Stimulated activated CD8-positive, alpha-beta memory T cell treated with anti-CD3 and anti-CD28 coated beads, Interleukin-7, amount 100 ng/mL, for 24 hours (primary cell): ENCODE results near the gene LYRM4.

ENCODE experiments used
- DNase-seq: peaks from one replicate; pipeline ENCODE4 v3.0.0-alpha.2; 2020; ENCODE audit warnings: low read depth

LYRM4 gene

GRCh38 chr6:5243069-5243468 lies 17.7 kb downstream of the LYRM4 start:
- DNase-seq = no peak

GRCh38 chr6:5241252-5241651 lies 19.5 kb downstream of the LYRM4 start:
- DNase-seq = no peak

- no peak for DNase-seq
Observed at GRCh38 chr6:5238336-5238735, 22.4 kb downstream of the LYRM4 start.

- no peak for DNase-seq
Observed at GRCh38 chr6:5237805-5238204, 22.9 kb downstream of the LYRM4 start.

GRCh38 chr6:5235830-5236229 lies 24.9 kb downstream of the LYRM4 start:
- no peak for DNase-seq

GRCh38 chr6:5234874-5235273 lies 25.9 kb downstream of the LYRM4 start:
- no peak for DNase-seq

- no peak for DNase-seq
Observed at GRCh38 chr6:5231289-5231688, 29.5 kb downstream of the LYRM4 start.

GRCh38 chr6:5230081-5230480 lies 30.7 kb downstream of the LYRM4 start:
- DNase-seq = no peak

GRCh38 chr6:5229356-5229755 lies 31.4 kb downstream of the LYRM4 start:
- DNase-seq = no peak

GRCh38 chr6:5223309-5223708 lies 37.4 kb downstream of the LYRM4 start:
- DNase-seq = no peak

GRCh38 chr6:5220443-5220842 lies 40.3 kb downstream of the LYRM4 start:
- DNase-seq = no peak

- no peak for DNase-seq
Observed at GRCh38 chr6:5219011-5219691, 41.6 kb downstream of the LYRM4 start.

- DNase-seq = no peak
Observed at GRCh38 chr6:5217356-5217755, 43.4 kb downstream of the LYRM4 start.

GRCh38 chr6:5215799-5216198 lies 45.0 kb downstream of the LYRM4 start:
- DNase-seq = no peak

GRCh38 chr6:5215159-5215558 lies 45.6 kb downstream of the LYRM4 start:
- no peak for DNase-seq

- DNase-seq = no peak
Observed at GRCh38 chr6:5214570-5215052, 46.1 kb downstream of the LYRM4 start.

- no peak for DNase-seq
Observed at GRCh38 chr6:5213836-5214235, 46.9 kb downstream of the LYRM4 start.

GRCh38 chr6:5211492-5211891 lies 49.3 kb downstream of the LYRM4 start:
- no peak for DNase-seq

GRCh38 chr6:5208471-5208971 lies 52.2 kb downstream of the LYRM4 start:
- no peak for DNase-seq

GRCh38 chr6:5208057-5208456 lies 52.7 kb downstream of the LYRM4 start:
- DNase-seq = no peak

GRCh38 chr6:5206920-5207561 lies 53.7 kb downstream of the LYRM4 start:
- DNase-seq = no peak

- no peak for DNase-seq
Observed at GRCh38 chr6:5205877-5206850, 54.6 kb downstream of the LYRM4 start.
